Endothelial cell of hepatic sinusoid (primary cell): Measurements from ENCODE around the gene KHK.

ENCODE experiments used
- in situ Hi-C: cut with HindIII; loops from 2 replicates; pipeline ENCODE4 v1.10.0; 2017; ENCODE audit warnings: low sequenced_read_pairs

The KHK gene

DNA sequence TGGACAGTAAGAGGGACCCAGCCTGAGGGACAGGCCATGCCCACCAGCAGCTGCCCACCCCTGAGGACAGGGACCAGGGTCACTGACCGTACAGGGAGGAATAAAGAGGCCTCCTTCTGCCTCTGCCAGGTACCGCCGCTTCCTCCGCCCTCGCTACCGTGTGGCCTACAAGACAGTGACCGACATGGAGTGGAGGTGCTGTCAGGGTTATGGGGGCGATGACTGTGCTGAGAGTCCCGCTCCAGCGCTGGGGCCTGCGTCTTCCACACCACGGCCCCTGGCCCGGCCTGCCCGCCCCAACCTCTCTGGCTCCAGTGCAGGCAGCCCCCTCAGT, 6.0 kb upstream of the KHK start:
- in situ Hi-C loops: no loop called here

DNA sequence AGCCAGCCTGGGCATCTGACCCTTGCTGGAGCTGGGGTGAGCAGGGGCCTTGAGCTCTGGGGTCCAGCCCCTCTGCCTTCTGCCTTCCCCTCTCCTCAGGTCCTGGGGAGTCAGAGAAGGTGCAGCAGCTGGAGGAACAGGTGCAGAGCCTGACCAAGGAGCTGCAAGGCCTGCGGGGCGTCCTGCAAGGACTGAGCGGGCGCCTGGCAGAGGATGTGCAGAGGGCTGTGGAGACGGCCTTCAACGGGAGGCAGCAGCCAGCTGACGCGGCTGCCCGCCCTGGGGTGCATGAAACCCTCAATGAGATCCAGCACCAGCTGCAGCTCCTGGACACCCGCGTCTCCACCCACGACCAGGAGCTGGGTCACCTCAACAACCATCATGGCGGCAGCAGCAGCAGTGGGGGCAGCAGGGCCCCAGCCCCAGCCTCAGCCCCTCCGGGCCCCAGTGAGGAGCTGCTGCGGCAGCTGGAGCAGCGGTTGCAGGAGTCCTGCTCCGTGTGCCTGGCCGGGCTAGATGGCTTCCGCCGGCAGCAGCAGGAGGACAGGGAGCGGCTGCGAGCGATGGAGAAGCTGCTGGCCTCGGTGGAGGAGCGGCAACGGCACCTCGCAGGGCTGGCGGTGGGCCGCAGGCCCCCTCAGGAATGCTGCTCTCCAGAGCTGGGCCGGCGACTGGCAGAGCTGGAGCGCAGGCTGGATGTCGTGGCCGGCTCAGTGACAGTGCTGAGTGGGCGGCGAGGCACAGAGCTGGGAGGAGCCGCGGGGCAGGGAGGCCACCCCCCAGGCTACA, 4.4 kb upstream of the KHK start:
- in situ Hi-C loops: no loop called here

DNA sequence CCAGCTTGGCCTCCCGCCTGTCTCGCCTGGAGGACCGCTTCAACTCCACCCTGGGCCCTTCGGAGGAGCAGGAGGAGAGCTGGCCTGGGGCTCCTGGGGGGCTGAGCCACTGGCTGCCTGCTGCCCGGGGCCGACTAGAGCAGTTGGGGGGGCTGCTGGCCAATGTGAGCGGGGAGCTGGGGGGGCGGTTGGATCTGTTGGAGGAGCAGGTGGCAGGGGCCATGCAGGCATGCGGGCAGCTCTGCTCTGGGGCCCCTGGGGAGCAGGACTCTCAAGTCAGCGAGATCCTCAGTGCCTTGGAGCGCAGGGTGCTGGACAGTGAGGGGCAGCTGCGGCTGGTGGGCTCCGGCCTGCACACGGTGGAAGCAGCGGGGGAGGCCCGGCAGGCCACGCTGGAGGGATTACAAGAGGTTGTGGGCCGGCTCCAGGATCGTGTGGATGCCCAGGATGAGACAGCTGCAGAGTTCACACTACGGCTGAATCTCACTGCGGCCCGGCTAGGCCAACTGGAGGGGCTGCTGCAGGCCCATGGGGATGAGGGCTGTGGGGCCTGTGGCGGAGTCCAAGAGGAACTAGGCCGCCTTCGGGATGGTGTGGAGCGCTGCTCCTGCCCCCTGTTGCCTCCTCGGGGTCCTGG, 3.7 kb upstream of the KHK start:
- in situ Hi-C loops: no loop called here

DNA sequence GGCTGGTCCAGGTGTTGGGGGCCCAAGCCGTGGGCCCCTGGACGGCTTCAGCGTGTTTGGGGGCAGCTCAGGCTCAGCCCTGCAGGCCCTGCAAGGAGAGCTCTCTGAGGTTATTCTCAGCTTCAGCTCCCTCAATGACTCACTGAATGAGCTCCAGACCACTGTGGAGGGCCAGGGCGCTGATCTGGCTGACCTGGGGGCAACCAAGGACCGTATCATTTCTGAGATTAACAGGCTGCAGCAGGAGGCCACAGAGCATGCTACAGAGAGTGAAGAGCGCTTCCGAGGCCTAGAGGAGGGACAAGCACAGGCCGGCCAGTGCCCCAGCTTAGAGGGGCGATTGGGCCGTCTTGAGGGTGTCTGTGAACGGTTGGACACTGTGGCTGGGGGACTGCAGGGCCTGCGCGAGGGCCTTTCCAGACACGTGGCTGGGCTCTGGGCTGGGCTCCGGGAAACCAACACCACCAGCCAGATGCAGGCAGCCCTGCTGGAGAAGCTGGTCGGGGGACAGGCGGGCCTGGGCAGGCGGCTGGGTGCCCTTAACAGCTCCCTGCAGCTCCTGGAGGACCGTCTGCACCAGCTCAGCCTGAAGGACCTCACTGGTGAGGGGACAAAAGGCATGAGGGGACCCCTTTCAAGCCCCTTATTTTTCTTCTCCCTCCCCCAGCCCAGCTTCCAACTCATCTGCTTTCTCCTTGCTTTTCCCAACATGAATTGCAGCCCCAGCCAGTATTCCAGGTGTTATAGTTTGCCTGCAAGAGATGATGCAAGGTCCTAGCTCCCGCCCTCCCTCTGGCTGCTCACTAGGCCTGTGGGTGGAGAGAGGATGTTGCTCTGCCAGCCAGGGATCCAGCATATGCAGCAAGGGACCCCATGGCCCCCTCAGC, 2.9 kb upstream of the KHK start:
- in situ Hi-C loops: no loop called here

DNA sequence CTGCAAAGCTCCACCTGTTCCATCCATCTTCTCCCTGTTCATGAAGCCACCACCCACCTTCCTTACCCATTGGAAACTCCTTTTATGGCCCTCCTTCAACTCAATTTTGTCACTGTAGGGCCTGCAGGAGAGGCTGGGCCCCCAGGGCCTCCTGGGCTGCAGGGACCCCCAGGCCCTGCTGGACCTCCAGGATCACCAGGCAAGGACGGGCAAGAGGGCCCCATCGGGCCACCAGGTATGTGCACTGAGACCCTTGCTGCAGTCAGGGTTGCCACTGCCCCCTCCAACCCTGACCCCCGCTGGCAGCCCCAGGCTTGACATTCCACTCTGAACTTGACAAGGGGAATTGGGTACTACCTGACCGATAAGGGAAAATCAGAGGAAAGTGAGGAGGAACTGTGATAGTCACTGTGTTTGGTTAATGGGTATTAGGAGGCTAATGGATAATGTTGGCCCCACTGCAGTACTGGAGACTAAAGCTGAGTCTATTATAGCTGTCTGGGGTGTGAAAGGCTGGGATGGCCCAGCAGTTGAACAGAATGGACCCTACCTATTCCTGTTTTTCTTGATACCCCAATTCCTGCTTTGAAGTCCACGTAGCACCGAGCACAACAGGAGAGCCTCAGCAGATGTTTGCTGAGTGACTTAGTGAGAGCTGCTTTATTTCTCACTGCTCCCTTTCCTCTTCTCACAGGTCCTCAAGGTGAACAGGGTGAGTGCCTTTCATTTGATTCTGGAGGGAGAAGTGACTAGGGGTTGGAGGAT, 2.1 kb upstream of the KHK start:
- in situ Hi-C loops: no loop called here

DNA sequence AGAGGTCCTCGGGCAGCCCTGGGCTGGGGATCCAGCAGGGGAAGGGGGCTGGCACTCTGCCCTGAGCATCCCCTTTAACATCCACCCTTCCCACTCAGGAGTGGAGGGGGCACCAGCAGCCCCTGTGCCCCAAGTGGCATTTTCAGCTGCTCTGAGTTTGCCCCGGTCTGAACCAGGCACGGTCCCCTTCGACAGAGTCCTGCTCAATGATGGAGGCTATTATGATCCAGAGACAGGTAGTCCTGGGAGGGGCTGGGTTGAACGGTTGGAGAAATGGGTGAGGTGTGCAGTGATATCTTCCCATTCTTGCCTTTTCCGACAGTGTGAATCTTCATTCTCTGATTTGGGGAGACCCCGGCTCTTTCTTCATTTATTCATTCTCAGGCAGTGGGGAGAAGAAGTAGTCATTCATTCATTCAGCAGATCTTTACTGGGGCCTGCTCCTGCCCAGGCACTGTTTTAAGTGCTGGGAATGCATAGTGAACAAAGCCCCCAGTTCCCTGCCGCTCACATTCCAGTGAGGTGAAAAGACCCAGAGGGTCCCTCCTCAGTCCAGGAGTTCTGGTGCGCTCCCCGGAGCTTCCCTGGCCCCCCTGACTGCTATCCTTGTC, 1.4 kb upstream of the KHK start:
- in situ Hi-C loops: no loop called here

DNA sequence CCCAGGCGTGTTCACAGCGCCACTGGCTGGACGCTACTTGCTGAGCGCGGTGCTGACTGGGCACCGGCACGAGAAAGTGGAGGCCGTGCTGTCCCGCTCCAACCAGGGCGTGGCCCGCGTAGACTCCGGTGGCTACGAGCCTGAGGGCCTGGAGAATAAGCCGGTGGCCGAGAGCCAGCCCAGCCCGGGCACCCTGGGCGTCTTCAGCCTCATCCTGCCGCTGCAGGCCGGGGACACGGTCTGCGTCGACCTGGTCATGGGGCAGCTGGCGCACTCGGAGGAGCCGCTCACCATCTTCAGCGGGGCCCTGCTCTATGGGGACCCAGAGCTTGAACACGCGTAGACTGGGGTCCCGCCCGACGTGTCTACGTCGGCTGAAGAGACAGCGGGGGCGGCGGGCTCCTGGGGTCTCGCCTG, 891 bp upstream of the KHK start:
- in situ Hi-C loops: no loop called here

DNA sequence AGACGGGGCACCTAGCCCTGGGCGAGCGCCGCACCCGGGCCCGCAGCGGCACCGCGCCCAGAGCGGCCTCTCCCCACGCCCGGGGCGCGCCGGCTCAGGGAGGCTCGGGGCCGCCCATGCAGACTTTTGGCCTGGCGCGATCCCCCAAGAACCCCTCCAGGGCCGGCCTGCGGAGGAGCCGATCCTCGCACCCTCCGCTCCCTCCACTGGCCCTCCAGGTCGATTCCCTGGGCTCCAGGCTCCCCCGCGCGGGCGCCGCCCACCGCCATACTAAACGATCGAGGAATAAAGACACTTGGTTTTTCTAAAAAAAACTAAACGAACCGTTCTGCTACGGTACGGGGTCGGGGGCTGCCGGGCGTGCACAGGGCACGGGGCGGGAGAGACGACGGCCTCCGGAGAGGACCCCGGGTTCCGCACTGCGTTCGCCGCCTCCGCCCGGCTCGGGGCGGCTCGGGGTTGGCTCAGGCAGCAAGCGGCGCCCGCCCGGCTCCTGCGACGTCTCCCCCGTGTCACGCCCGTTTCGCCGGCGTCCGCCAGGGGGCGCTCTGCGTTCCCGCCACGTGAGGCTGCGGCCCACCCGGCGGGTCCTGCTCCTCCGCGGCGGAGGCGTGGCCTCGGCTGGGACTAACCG, 365 bp upstream of the KHK start:
- in situ Hi-C loops: no loop called here

DNA sequence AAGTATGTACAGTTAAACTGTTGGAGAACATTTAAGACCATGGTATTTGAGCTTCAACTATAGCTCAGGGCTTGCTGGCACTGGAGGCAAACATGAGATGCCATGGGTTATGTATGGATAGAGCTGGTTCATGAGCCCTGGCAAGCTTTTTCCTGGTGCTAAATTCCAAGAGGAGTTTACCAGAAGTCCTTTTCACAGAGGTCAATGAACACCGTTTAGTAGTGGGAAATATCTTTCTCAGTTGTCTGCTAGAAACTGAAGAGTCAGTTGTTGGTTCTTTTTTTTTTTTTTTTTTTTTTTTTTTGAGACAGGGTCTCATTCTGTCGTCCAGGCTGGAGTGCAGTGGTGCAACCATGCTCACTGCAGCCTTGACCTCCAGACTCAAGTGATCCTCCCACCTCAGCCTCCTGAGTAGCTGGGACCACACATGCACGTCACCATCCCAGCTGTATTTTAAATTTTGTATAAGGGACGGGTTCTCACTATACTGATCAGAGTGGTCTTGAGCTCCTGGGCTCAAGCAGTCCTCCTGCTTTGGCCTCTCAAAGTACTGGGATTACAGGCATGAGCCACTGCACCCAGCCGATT, 1.3 kb downstream of the KHK start:
- in situ Hi-C loops: no loop called here

DNA sequence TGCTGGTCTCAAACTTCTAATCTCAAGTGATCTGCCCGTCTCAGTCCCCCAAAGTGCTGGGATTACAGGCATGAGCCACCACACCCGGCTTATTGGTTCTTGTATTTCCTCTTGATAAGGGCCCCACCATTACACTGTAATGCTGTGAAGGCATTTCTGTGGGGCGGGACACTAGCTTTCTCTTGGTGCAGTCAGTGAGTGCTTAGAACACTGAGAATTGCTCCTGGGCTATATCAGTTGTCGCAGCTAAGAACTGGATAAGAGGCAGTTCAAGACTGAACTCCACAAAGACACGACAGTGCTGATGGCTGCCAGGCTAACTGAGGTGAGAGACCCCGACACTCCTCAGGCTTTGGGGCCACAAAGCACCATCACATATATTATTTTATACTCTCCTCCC, 2.1 kb downstream of the KHK start:
- in situ Hi-C loops: no loop called here

DNA sequence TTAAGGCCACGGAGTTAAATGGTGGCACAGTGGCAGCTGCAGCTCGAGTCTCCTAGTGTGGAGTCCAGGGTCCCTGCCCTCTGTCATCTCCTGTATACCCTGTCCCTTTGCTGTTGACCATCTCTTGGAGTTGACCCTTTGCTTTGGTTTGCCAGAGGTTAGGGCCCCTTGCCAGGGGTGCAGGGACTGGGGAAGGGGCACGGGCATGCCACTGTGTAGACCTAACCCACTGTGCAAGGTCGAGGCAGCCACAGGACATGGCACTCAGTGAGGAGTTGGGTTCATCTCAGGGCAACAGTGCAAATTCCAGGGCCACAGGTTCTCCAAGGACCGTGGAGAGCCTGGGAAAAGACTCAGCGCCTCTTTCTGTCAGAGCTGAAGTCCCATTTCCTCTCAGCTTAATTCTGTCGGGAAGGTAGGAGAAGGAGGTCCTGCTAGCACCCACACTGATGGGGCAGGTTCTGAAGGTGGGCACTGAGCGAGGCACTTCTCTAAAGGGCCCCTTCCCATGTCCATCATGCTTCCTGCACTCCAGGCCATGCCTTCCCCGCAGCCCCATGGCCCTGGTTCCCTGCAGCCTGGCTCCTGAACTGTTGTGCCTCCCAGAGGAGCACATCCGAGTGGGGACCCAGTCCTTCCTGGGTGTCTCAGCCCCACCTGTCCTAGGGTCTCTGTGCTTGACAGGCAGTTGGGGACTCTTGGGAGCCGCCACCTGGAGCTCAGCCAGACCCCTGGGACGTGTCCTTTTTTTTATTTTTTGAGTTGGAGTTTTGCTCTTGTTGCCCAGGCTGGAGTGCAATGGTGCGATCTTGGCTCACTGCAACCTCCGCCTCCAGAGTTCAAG, 2.8 kb downstream of the KHK start:
- in situ Hi-C loops: no loop called here

DNA sequence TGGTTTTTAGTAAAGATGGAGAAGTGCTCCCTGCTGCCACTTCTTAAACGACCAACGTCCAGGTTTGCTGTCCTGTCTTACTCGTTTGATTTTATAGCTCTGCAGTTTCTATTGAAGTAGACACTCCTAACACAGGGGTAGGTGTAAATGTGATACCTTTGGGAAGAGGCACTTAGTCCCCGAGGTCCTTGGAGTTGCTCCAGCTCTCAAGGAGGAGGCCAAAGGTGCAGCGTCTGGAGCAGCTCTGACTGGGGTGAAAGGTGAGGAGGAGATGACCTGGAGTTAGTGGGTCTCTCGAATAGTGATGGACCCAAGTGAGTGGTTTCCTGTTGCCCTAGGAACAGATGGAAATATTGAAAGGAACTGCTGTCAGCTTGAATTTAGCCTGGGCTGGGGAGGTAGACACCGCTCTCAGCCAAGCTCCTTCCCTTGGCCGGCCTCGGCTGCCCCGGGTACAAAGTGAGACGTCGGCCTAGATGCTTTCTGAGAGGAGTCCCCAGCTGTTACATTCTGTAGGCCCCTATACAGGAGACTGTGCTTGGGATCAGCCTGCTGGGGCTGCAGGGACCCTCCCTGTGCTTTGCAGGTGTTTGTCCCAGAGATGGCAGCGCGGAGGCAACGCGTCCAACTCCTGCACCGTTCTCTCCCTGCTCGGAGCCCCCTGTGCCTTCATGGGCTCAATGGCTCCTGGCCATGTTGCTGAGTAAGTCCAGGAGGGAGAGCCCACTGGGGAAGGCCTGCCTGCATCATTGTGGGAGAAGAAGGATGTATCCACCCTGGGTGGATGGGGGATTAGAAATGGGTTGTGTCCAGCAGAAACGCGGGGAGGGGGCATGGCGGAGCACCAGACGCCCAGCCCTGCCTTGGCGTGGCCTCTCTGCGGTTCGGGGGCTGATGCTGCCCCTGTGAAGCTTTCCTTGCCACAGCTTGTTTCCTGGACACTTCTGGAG, 5.4 kb downstream of the KHK start:
- in situ Hi-C loops: loop anchor here (5.0 kb wide), 1 partner anchor 75 kb away; no protein-coding TSS in a partner anchor

DNA sequence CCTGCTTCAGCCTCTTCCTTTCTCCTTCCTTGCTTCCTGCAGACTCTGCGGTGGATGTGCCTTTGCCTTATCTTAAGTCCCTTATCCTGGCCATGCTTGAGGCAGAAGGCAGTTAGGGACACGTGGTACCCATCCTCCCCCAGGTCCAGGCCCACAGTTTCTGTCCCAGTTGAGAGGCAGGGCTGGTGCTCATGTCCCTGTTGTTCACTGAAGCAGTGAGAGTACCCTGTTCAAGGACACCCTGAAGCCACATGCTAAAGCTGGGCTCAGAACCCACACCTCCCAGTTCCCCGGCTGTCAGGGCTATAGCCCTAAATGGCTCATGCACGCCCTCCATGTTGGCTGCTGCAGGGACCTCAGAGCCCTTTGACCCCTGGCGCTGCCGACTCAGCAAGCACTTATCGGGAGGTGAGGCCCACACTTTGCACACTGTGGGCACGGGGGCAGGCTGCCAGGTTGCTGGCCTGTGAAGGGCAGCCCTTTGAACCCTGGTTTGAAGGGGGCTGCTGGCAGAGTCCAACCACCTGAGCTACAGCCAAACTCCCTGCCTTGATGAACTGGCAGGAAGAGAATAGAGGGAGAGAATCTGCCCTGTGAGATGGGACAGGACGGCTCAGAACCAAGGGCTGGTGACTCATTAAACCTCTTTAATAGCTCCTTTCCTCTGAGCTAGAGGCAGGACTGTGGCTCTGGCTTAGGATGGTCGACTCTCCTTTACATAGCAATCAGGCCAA, 6.3 kb downstream of the KHK start:
- in situ Hi-C loops: loop anchor here (5.0 kb wide), 1 partner anchor 76 kb away; no protein-coding TSS in a partner anchor

DNA sequence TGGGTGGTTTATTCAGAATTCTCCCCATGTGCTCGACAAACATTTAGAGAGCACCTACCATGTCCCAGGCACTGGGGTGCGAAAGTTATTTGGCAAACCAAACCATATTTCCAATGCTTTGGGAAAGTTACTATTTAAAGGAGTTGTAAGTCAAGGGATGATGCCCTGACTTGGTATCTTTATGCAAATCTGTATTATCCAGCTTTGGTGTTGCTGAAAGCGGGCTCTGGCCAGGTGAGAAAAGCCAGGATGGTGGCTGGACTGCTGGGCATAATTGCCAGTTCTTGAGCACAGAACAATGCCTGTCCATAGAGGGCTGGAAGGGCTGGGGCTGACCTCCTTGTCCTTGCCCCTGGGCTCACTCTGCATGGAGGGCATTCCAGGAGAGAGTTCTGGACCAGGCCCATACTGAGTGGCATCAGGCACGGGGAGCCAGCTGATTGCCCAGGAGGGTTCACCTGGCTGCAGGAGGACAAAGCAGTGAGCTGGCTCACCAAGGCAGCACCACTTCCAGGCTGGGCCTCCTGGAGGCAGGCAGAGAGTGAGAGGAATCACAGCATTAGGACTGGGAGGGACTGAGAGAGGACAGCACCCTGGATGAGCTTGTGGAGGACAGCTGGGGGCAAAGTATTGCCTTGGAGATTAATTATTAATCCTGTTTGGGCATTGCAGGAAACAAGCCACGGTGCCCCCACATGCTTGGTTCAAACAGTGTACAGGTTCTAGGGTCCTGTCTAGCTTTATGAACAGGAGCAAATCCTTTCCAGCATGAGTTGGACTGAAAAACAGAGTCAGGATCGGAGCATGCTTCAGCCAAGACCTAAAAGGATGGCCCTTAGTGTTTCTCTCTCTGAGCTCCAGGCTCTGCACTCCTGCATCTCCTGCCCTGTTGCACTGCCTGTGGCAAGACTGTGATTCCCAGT, 7.1 kb downstream of the KHK start:
- in situ Hi-C loops: loop anchor here (5.0 kb wide), 1 partner anchor 76 kb away; no protein-coding TSS in a partner anchor

DNA sequence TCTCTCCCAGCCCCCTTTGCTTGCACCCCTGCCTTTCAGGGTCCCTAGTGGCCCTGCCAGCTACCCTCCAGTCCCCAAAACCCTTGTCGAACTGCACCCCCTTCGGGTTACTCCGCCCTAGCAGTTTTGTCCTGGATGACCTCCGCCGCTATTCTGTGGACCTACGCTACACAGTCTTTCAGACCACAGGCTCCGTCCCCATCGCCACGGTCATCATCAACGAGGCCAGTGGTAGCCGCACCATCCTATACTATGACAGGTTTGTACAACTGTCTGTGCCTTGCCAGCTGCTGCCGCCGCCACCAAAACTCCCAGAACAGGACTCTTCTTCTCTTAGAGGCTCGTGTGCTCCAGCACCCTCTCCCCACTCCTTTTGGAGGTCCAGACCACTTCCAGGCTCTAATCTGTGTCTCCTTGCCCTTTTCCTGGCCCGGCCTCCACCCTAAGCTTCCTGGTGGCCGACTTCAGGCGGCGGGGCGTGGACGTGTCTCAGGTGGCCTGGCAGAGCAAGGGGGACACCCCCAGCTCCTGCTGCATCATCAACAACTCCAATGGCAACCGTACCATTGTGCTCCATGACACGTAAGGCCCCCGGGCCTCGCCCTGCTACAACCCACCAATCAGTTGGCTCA, 7.9 kb downstream of the KHK start:
- in situ Hi-C loops: loop anchor here (5.0 kb wide), 1 partner anchor 77 kb away; no protein-coding TSS in a partner anchor
